GM18519 (cell line): ENCODE measurements around the gene HACD2.

Source experiments
- ATAC-seq: cut with Tn5 transposase; IDR thresholded peaks from one replicate; pipeline ENCODE4 v1.9.1; 2021; ENCODE audit warnings: mild to moderate bottlenecking, moderate library complexity; ENCODE audit not compliant: unreplicated experiment, low FRiP score

The HACD2 gene

DNA sequence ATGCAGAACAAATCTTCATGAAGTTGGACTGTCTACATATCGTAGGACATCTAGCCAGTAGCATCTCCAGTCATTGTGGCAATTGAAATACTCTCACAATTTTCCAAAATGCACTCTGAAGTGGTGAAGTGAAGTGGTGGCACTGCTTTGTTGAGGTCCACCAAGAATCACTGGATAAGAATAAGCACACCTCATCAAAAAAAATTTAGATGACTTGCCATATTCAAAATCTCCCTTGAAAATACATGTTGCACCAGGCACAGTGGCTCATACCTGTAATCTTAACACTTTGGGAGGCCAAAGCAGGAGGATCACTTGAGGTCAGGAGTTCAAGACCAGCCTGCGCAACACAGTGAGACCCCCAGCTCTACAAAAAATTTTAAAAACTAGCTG lies 12.9 kb downstream of the HACD2 start:
- no peak for ATAC-seq

DNA sequence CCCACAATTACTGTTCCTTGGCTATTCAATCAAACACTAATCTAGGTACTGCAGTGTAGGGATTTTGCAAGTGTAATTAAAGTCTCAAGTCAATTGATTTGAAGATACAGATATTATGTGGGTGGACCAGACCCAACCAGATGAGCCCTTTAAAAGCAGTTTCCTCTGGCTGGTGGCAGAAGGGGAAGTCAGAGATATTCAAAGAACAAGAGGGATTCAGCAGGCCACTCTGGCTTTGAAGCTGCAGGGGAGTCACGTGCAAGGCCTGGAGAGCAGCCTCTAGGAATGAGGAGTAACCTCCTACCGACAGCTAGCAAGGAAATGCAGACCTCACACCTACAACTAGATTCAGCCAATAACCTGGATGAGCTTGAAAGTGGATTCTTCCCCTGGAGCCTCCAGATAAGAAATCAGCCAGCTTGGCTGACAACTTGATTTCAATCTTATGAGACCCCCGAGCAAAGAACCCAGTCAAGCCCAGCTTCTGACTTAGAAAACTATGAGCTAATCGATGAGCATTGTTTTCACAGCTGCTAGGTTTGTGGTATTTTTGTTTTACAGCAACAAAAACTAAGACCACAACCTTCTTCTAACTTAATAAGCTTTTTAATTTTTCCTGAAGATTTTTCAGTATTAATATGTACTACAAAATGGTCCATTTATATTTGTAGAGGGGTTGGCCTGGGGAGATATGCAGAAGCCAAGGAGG lies 13.4 kb downstream of the HACD2 start:
- ATAC-seq: no peak

DNA sequence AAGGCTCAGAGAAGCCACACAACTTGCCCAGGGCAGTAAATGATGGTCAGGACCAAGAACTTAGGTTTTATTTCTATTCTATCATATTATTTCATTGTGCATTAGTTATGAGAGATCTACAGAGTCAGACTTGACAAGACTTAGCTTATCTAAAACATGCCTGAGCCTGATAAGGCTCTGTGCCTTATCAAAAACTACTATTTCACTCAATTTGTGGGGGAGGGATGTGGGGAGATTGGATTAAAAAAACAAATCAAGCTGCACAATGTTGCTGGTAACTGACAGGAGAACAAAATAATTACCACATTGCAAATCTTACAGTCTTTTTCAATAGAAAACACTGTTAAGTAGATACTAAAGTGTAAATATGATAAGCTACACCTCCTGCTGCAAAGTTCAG lies 16.0 kb downstream of the HACD2 start:
- no peak for ATAC-seq

DNA sequence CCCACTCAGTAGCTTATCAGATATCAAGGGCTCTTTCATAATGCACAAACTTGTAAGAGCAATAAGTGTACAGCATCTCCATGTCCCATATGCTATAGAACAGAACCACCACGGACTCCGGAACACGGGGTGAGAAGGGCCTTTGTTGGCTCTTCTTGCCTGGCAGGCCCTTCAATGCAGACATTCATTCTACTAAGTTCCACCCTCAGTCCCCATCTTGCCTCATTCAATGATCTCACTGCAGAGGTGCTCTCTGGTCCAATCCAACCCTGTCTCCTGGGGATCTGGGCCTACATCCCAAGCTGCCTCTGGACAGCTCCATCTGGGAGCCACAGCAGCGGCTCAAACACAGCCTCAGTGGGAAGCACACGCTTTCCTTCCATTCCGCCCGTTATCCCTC lies 16.8 kb downstream of the HACD2 start:
- no peak for ATAC-seq

DNA sequence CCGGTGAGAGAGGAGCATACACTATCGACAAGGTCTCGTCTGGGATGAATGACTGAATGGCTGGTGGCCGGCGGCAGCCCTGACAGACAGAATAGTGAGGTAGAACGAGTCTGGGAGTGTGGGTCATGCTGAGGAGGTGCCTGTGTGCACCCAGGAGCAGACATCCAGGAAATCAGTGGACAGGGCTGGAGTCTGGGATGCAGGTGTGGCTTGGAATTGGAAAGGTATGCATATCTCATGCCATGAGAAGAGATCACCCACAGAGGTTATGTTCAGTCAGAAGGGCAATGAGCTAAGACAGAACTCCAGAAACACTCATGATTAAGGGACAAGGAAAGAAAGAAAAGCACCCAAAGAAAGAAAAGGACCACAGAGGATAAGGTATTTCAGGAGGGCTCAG lies 20.8 kb downstream of the HACD2 start:
- no peak for ATAC-seq

DNA sequence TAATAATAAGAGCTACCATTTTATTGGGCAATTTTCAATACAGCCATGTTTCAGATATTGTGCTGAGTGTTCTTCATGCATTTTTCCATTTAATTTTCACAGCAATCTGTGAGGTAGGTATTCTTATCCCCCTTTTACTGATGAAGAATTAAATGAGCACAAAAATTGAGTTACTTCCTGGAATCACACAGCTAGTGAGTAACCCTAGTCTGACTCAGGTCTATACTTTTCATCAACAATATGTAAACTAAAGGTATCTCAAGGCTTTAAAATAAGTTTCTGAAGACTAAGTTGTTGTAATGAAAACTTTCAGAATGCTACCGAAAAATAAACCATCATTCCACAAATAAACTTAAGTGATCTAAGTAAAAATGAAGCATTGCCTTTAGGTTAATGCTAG lies 22.3 kb downstream of the HACD2 start:
- no peak for ATAC-seq

DNA sequence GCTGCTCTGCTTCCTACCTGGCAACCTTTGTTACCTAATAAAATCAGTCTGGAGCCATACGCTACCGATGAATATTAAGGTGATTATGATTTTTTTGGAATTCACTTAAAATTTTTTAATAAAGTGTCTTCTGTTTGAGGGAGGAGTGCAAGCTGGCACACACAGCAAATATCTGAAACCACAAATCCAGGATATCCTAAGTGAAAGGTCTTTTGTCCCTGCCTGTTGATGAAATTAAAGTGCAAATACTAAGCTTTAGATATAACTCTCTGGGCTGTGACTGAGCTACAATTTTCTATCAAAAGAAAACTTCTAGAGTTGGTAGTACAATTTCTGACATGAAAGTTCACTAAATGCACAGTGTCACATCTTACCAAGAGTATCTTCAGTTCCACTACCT lies 23.7 kb downstream of the HACD2 start:
- no peak for ATAC-seq

DNA sequence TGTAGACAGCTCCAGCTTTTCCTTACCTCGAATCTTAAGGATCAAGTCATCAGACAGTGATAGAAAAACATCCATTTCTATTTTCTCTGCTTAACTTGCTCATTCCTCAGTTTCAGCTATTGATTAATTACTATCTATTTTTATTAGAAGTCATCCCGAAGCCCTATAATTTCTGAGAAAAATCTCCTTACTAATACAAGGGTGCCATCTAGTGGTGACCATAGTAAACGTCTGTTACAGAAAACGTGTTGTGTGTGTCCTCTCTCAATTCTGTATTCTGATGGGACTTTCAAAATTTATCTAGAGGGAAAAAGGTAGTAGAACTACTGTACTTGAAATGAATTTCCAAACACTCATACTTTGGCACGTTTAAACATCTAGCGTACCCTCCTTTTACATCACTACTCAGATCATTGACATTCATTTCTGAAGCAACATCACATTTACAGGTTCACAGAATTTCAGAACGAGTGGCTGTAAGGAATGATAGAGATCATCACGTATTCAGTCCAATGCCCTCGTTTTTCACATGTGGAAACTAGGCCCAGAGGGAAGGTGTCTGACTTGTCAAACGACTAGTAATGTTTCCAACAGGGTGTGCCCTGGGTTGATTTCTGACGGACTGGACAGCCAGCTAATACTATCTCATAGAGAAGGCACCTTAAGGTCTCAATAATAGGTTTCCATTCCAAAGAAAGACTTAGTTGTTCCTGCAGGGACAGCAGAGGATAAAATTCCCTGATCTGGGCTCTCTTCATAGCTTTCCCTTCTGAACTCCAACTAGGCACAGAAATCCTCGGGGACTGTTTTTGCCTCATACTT lies 25.6 kb downstream of the HACD2 start:
- no peak for ATAC-seq

DNA sequence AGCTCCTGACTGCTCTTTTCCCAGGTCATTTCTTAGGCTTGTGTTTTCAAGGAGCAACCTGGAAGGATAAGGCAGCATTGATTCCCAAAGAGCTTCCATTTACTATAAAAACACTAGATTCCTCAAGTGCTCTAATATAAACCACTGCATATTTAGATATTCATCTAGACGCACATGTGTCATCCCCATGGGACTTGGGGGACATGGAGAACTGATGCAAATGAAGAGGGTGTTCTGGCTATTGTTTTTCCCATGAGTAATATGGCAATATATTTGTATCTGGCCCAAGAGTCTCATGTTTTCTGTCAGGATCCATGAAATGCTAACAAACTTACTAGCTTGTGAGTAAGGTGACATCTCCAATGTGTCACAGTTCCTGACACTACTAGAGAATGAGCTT lies 31.3 kb downstream of the HACD2 start:
- ATAC-seq: no peak

DNA sequence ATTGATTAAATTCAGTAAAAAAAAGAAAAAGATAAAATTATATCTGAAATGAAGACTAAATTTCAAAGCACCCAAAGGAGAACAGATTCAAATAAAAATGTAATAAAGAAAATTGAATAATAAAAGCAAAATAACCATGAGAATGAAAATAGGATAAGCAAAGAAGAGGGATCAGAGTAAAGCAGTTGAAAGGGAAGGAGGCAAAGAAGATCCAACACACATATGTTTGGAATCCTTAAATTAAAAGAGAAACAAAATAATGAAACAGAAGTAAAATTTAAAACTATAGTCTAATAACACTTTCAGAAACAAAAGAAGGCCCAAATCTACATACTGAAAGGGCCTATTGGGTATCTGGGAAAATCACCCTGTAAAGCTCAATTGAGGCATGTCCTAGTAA lies 32.1 kb downstream of the HACD2 start:
- no peak for ATAC-seq

DNA sequence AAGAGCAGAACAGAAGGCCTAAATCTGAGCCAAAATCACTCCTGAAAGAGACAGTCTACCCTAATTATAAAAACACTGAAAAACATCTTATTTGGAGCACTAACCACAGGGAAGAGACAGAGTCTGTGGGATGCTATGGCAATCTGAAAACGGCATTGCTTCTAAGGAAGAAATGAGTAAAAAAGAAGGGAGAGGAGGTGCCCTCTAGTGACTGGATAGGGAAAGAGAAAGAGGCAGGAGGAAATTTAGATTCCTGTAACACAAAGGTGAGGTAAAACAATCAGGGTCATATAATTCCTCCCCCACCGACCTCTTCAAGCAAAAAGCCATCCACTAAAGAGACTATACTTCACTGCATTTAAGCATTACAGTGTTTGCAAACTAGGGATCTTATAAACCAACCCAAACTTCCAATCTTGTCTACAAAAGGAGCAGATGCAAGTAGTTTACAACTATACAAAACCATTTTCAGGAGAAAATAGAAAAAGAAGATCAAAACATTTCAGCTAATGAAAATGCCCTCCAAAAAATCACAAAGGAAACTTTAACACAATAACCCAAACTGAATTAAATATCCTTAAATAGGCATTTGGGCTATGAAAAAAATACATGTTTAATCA lies 32.6 kb downstream of the HACD2 start:
- ATAC-seq: no peak

DNA sequence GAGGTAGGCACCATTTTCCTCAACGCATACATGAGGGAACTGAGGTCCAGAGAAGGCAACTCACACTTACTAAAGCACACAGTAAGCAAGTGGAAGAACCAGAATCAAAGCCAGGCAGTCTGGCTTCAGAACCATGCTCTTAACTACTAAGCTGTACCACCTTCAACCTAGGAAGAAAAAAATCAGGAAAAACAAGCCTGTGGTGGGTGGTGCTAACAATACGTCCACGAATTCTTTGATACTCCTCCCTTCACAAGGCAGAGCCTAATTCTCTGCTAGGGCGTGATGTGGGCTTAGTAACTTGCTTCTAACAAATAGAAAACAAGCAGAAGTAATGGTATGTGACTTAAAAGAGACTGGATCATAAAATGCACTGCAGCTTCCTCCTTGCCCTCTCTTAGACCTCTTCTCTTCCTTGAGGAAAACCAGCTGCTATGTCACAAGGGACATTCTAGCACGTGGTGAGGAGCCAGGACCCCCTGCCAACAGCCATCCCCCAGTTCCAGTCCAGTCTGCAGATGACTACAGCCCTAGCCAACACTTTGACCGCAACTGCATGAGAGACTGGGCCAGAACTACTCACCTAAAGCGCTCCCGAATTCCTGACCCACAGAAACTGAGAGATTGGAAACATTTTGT lies 36.9 kb downstream of the HACD2 start:
- no peak for ATAC-seq

DNA sequence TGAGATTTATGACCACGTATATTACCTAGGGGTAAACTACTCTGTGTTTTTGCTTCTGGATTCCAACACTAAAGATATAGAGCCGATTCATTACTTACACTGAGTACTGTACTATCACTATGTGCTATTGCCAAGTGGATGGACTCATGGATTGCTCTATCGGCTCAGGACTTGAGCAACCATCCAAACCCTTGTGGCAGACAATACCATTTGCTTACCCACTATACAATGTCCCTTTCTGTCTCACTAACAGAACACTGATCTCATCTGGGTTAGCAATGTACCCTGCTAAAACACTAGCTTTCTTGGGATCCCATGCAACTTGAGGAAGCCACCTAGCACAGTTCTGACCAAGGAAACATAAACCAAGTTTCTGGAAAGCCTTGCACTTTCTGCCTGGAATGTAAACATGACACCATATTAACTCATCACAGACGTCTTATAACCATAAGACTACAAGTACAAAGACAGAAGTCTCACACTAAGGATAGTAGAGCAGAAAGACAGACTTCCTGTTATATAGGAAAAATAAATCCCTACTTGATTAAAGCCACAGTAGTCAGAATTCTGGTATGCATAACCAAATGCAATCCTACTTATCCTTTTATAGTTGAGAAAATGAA lies 38.6 kb downstream of the HACD2 start:
- no peak for ATAC-seq

DNA sequence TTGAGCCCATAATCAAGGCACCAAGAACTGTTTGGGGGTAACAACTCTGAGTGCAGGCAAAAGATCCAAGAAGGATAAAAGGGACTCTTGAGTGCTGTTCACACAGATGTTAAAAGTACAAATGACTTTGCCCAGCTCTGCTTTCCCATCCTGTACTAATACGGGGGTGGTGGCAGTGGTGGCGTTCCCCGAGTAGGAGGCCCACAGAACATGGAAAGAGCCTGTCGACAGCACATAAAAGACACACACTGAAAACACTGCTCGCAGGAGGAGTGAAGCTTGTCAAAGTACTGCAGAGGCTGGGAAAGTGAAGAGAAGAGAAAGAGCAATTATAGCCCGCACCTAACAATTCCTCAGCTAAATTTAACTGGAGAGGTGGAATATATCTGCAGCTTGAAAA lies 40.9 kb downstream of the HACD2 start:
- no peak for ATAC-seq

DNA sequence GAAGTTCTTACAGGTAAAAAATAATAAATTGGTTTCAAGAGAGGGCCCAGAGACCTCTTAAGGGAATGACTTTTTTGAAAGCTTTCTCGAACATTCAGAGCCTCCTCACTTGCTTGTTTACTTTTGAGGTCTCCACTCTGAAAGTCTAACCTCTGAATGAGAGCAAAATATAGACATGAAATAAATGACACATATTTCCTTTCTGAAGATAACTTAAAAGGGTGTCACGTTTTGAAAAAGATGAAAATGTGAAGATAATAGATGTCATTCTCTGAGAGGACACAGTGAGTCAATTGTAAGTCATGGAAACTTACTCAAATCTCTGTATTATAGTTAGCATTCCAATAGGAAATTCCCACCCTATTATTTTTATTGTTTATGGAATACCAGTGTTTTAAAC lies 44.6 kb downstream of the HACD2 start:
- ATAC-seq: no peak

DNA sequence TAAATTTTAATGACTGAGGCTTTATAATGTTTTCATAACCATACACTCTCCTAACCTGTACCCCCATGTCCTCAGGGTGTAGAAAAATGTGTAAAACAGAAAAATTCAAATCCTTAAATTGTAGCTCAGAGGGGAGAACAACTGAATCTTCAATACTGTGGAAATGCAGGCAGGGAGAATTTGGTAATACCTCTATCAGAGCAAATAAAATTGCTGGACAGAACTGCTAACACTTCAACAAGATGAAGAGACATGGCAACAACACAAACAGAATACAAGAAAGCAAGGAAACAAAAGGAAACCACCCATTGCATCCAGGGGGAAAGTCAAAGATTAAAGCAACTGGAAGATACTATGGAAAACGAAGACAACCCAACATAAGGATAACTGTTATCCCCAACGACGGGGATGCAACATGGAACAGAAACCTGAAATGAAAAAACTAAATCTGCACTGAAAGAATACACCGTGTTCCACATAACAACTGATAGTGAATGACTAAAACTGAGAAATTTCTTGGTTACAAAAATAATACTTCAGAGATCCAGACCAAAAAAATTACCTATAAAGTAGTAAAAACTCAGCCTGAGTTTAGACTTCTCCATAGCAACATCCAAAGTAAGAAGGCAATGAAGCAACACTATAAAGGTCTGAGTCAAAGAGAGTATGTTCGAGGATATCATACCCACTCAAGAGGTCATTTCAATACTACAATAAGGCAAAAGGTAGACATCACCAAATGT lies 48.5 kb downstream of the HACD2 start:
- peak; percentile 73 for ATAC-seq

DNA sequence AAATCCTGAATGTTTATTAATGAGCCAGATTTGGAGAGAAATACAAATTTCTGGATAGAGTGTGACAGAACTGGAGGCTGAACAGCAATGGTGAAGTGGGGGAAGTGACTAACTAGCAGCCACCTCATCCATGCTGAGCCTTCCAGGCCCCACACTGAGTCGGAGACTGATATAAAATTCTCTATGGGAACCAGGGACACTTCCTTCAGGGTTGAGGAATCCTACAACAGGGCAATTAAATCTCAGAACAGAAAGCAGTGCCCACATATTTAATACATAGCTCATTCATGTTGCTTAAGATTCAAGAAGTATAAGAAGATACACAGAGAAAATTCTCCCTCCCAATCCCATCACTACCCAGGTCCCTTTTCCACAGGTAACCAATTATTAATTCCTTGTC lies 49.3 kb downstream of the HACD2 start:
- no peak for ATAC-seq

DNA sequence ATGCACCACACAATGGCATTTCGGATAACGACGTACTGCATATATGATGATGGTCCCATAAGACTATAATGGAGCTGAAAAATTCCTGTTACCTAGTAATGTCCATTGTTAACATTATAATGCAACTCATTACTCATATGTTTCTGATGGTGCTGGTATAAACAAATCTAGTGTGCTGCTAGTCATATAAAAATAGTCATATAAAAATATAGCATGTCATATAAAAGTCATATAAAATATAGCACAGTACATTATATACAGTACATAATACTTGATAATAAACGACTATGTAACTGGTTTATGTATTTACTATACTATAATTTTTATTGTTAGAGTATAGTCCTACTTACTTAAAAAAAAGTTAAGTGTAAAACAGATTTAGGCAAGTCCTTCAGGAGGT lies 50.6 kb downstream of the HACD2 start:
- no peak for ATAC-seq

DNA sequence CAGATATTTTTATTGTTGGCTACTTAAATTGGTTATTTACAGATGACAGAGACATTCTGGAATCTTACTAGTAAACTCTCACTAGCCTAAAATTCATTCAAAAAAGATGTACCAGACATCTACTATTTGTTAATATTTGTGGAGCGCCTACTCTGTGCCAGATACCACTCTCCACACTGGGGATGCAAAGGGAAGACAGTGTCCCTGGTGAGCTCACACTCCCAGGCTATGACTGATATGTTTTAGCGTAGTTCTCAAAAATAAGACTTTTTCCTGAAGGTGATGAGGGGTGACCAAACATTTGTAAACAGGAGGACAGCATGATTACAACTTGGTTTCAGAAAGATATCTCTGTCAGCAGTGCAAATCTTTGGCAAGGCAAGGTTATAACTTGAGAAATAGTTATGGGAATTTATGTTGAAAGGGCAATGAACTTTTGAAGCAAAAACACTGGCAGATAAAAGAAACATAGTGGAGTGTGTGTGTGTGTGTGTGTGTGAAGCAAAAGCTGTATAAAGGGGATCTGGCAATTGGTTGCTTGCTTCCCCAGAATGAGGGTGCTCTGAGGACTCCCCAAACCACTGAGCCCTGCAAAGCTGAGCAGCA lies 51.2 kb downstream of the HACD2 start:
- no peak for ATAC-seq

DNA sequence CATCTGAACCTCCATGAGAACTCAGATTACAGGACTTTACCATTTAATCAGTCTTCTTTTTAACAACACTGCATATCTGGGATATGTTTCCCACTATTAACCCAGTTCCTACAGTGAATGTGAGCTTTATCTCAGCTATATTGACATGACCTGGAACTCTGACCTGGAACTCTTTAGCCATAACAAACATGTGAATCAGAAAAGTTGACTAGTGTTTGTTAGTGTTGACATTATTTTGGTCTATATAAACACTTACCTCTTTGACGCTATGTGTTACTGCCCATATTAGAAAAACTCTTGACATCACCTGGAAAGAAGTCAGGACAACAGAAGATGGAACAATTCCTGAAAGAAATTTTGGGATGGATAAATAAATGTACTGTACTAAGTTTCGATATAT lies 56.7 kb downstream of the HACD2 start:
- ATAC-seq: no peak
